Endothelial cell of umbilical vein (primary cell): Measurements from ENCODE around the gene EMC6.

ENCODE experiments used
- CTCF ChIP-seq, 2 donors: IDR thresholded peaks; 1 replicate in 1 of 2; 2 replicates in 1 of 2; pipeline ENCODE4 v1.5.1; 2011; ENCODE audit warnings: low read length in 2 of 2, mild to moderate bottlenecking in 2 of 2, moderate library complexity in 2 of 2, control low read depth in 1 of 2, inconsistent platforms in 1 of 2, low read depth in 1 of 2; ENCODE audit not compliant: insufficient read depth in 1 of 2; ENCODE audit errors: extremely low read depth in 1 of 2
- EZH2 ChIP-seq: IDR thresholded peaks from 2 replicates; pipeline ENCODE4 v1.6.1; 2012; ENCODE audit warnings: borderline replicate concordance, low read depth, mild to moderate bottlenecking, moderate library complexity, low read length, inconsistent platforms; ENCODE audit not compliant: severe bottlenecking
- FOS ChIP-seq: IDR thresholded peaks from 2 replicates; pipeline ENCODE4 v1.6.1; 2011; ENCODE audit warnings: mild to moderate bottlenecking, low read length, moderate library complexity, borderline replicate concordance; ENCODE audit not compliant: insufficient read depth
- GATA2 ChIP-seq: IDR thresholded peaks from 2 replicates; pipeline ENCODE4 v1.7.0; 2011; ENCODE audit warnings: low read depth, mild to moderate bottlenecking, moderate library complexity, mixed read lengths, low read length; ENCODE audit not compliant: insufficient read length, insufficient read depth
- JUN ChIP-seq: IDR thresholded peaks from 2 replicates; pipeline ENCODE4 v1.6.1; 2011; ENCODE audit warnings: borderline replicate concordance, low read depth; ENCODE audit not compliant: insufficient read length, insufficient read depth
- MAX ChIP-seq: IDR thresholded peaks from 2 replicates; pipeline ENCODE4 v1.6.1; 2011; ENCODE audit not compliant: insufficient read depth, insufficient read length
- MYC ChIP-seq: IDR thresholded peaks from one replicate; pipeline ENCODE4 v1.6.1; 2011; ENCODE audit warnings: mild to moderate bottlenecking, low read depth, low read length
- POLR2A ChIP-seq: IDR thresholded peaks from 2 replicates; pipeline ENCODE4 v1.6.1; 2012; ENCODE audit warnings: low read depth, mild to moderate bottlenecking, control low read depth, low read length
- POLR2AphosphoS5 ChIP-seq: IDR thresholded peaks from 2 replicates; pipeline ENCODE4 v1.6.1; 2012; ENCODE audit warnings: low read depth, mild to moderate bottlenecking, control low read depth, low read length, moderate library complexity; ENCODE audit not compliant: insufficient read depth

- no peak for TF ChIP-seq CTCF (IDR thresholded peaks at IDR 0.05; ENCODE audit: extremely low read depth in 1 of 2, insufficient read depth in 1 of 2, low read depth in 1 of 2, low read length in 2 of 2)
- no peak for TF ChIP-seq EZH2
- no peak for TF ChIP-seq MYC
- TF ChIP-seq JUN = no peak
- TF ChIP-seq POLR2A = peak; percentile 21
- peak; percentile 14 for TF ChIP-seq POLR2AphosphoS5
- no peak for TF ChIP-seq MAX
- TF ChIP-seq GATA2 = no peak
- no peak for TF ChIP-seq FOS
These were observed 5.3 kb upstream of the EMC6 start for GRCh38 chr17:3663102-3664011.
